Gastroesophageal sphincter (tissue), 4 donors: Measurements from ENCODE around the gene CTR9. TPM values are rescaled to one million over a fixed set of nuclear protein-coding genes. Genes with fewer than 3 reads are reported as not detected.

Experiments used
- ATAC-seq: fragments of 150-250 bp; one replicate; pipeline ENCODE4 v1.9.1; 2016; ENCODE audit warnings: mild to moderate bottlenecking, moderate library complexity
- H3K27ac ChIP-seq, 4 donors: fragments of 200-600 bp; sonication (generic) in 3 of 4; 1 replicate in 3 of 4; 2 replicates in 1 of 4; pipeline ENCODE4 v1.5.1; 2016 to 2019
- H3K27me3 ChIP-seq: fragments of 200-600 bp; sonication (generic); one replicate; pipeline ENCODE4 v1.5.1; 2019
- H3K36me3 ChIP-seq, 2 donors: fragments of 200-600 bp; sonication (generic); one replicate each; pipeline ENCODE4 v1.5.1; 2019; ENCODE audit warnings: control low read depth in 1 of 2
- H3K4me1 ChIP-seq, 3 donors: fragments of 200-600 bp; sonication (generic); 1 replicate in 2 of 3; 2 replicates in 1 of 3; pipeline ENCODE4 v1.5.1; 2016 to 2019; ENCODE audit warnings: control low read depth in 2 of 3
- H3K4me3 ChIP-seq, 2 donors: fragments of 200-600 bp; sonication (generic); one replicate each; pipeline ENCODE4 v1.5.1; 2019; ENCODE audit warnings: mild to moderate bottlenecking in 1 of 2, moderate library complexity in 1 of 2
- H3K9me3 ChIP-seq, 3 donors: fragments of 200-600 bp; sonication (generic); one replicate each; pipeline ENCODE4 v1.5.1; 2017 to 2019; ENCODE audit warnings: control low read depth in 2 of 3
- CTCF ChIP-seq, 4 experiments: fragments of 200-600 bp in 2 of 4; fragments of 450-650 bp in 2 of 4; sonication (generic) in 1 of 4; IDR thresholded peaks; one replicate each; pipeline ENCODE4 v1.5.1; 2017 to 2019; ENCODE audit warnings: antibody characterized with exemption in 4 of 4, mild to moderate bottlenecking in 2 of 4, moderate library complexity in 2 of 4
- EP300 ChIP-seq: sonication (generic); formaldehyde crosslinking; IDR thresholded peaks from one replicate; pipeline ENCODE4 v1.6.1; 2017; ENCODE audit warnings: antibody characterized with exemption, mild to moderate bottlenecking
- POLR2A ChIP-seq, 2 donors: fragments of 450-650 bp; IDR thresholded peaks; one replicate each; pipeline ENCODE4 v1.6.1; 2017; ENCODE audit warnings: antibody characterized with exemption in 2 of 2, mild to moderate bottlenecking in 2 of 2, moderate library complexity in 1 of 2
- POLR2AphosphoS5 ChIP-seq: sonication (generic); formaldehyde crosslinking; IDR thresholded peaks from one replicate; pipeline ENCODE4 v1.6.1; 2017; ENCODE audit warnings: antibody characterized with exemption
- WGBS, 2 donors: methylation state at CpG; one replicate each; pipeline ENCODE4 v1.1.5; 2018; ENCODE audit warnings: low coverage in 1 of 2; 5-methylcytosine and 5-hydroxymethylcytosine counted together
- total RNA-seq, 4 donors: library from RNA; depleted of rRNA; stranded (reverse); fragments of >200 nt; gene quantifications; one replicate each; pipeline ENCODE4 v1.1.0, GENCODE V29; 2016

The CTR9 gene
- total RNA-seq, 4 donors from 2014 or later, result 18.1 to 21.8 (median 20.9) TPM

- WGBS, 2 donors, result 73 to 86% methylated on average over 1 to 3 of the region's 4 CpGs
- ATAC-seq, result no peak
- Histone ChIP-seq H3K4me1 (peaks cover 0 to 7% (median 0%) of the 10 kb centered on the region in 3 donors), H3K27me3 (no peaks in the 10 kb centered on the region), H3K4me3 (no peak overlapping the region), H3K27ac (no peak overlapping the region), H3K36me3 (no peaks in the 10 kb centered on the region), H3K9me3 (no peaks in the 10 kb centered on the region)
- no peak for TF ChIP-seq CTCF (IDR thresholded peaks at IDR 0.05)
- TF ChIP-seq POLR2A (IDR thresholded peaks at IDR 0.05), result no peak
- TF ChIP-seq EP300, result no peak
- TF ChIP-seq POLR2AphosphoS5, result no peak
Measured at GRCh38 chr11:10715571-10715970, 35.5 kb upstream of the CTR9 start.

GRCh38 chr11:10716122-10716521 lies 34.9 kb upstream of the CTR9 start:
- TF ChIP-seq CTCF (IDR thresholded peaks at IDR 0.05), result no peak
- TF ChIP-seq POLR2A (IDR thresholded peaks at IDR 0.05), result no peak
- TF ChIP-seq POLR2AphosphoS5, result no peak
- TF ChIP-seq EP300, result no peak
- Histone ChIP-seq H3K9me3 (no peaks in the 10 kb centered on the region), H3K4me3 (no peak overlapping the region), H3K27ac (no peak overlapping the region), H3K4me1 (peaks cover 0 to 7% (median 0%) of the 10 kb centered on the region in 3 donors), H3K36me3 (no peaks in the 10 kb centered on the region), H3K27me3 (no peaks in the 10 kb centered on the region)
- ATAC-seq, result no peak
- 40 to 59% methylated on average over 3 of the region's 3 CpGs for WGBS, 2 donors

GRCh38 chr11:10716543-10717259 lies 34.3 kb upstream of the CTR9 start:
- no peak overlapping the region for H3K4me3 ChIP-seq
- no peak for ATAC-seq
- H3K36me3 ChIP-seq, result no peaks in the 10 kb centered on the region
- H3K4me1 ChIP-seq, result peaks cover 0 to 7% (median 0%) of the 10 kb centered on the region in 3 donors
- H3K9me3 ChIP-seq, result no peaks in the 10 kb centered on the region
- TF ChIP-seq EP300, result no peak
- no peak overlapping the region for H3K27ac ChIP-seq
- WGBS, 2 donors, result 75 to 85% methylated on average over 8 to 9 of the region's 9 CpGs
- H3K27me3 ChIP-seq, result no peaks in the 10 kb centered on the region

- Histone ChIP-seq H3K27ac (no peak overlapping the region), H3K4me3 (no peak overlapping the region), H3K27me3 (no peaks in the 10 kb centered on the region), H3K4me1 (no peaks in the 10 kb centered on the region), H3K36me3 (no peaks in the 10 kb centered on the region), H3K9me3 (no peaks in the 10 kb centered on the region)
- ATAC-seq, result no peak
- TF ChIP-seq CTCF (IDR thresholded peaks at IDR 0.05), result no peak
- no peak for TF ChIP-seq EP300
- no peak for TF ChIP-seq POLR2AphosphoS5
- TF ChIP-seq POLR2A (IDR thresholded peaks at IDR 0.05), result no peak
- 77% methylated on average over 2 of the region's 2 CpGs; no CpG with 5 or more reads in 1 of the 2 donors for WGBS, 2 donors
Measured at GRCh38 chr11:10719616-10720015, 31.4 kb upstream of the CTR9 start.

- 94 to 100% methylated on average over 2 of the region's 2 CpGs for WGBS, 2 donors
- no peaks in the 10 kb centered on the region for H3K9me3 ChIP-seq
- no peak overlapping the region for H3K4me3 ChIP-seq
- ATAC-seq, result no peak
- H3K27me3 ChIP-seq, result no peaks in the 10 kb centered on the region
- no peak overlapping the region for H3K27ac ChIP-seq
- TF ChIP-seq EP300 (no peak), POLR2AphosphoS5 (no peak), CTCF (IDR thresholded peaks at IDR 0.05) (no peak), POLR2A (IDR thresholded peaks at IDR 0.05) (no peak)
- no peaks in the 10 kb centered on the region for H3K4me1 ChIP-seq
- H3K36me3 ChIP-seq, result no peaks in the 10 kb centered on the region
Measured at GRCh38 chr11:10720881-10721376, 30.1 kb upstream of the CTR9 start.
